RCC 7860 (cell line): ENCODE results near the gene GNG7.
"Not testable (repeated sequence)": the region's sequence is repeated elsewhere in the genome, so short reads cannot be mapped to it uniquely, and the experiment has no call there.

ENCODE experiments used
- DNase-seq: peaks from one replicate; pipeline ENCODE4 v3.0.0-alpha.2; 2015; ENCODE audit warnings: low spot score
- FAIRE-seq: peaks from 2 replicates; lab custom pipeline; 2012; peaks lifted over from hg19 to GRCh38; lab: Jason Lieb, UNC

GNG7 gene

DNA sequence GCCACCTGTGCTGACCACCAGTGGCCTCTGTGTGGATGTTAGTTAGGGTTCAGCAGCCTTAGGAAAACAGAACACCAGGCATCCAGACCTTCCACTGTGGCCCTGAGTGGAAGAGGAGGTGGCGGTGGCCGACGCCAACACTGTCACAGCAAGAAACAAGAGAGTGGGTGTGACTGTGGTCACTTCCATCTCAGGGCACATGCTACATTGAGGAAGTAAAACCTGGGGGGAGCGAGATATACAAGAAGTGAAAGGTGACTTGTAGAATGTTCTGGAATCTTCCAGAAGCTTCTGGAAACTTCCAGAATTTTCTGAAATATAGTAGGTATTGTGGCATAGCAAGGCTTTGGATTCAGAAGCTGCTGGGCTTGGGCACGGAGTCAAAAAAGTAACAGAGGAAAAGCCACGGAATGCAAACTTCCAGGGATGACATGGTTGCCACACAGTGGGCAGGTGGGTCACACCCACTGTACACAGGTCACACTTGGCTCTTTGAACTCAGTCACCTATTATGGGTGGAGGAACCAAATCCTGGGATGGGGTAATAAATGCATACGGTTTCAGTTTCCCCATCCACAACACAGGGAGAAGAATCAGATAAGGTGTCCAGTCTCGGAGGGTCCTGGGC is 24.3 kb downstream of the GNG7 start:
- DNase-seq = no peak
- no peak for FAIRE-seq

DNA sequence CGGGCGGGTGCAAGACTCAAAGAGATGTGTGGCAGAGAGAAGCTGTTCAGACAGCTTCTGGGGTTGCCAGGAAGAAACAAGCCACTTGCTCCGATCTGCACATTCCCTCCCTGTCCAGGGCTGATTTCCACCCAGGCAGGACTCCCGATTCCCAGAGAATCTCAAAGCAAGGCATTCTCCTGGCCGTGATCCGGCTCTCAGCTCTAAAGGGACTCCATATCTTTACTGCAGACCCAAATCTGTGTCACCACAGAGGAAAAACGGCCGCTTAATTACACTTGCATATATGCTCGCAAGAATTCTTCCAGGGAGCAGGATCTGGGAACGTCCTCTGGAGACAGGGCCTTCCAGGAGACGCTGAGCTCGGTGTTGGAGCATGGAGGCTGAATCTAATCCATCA is 25.7 kb downstream of the GNG7 start:
- no peak for FAIRE-seq

DNA sequence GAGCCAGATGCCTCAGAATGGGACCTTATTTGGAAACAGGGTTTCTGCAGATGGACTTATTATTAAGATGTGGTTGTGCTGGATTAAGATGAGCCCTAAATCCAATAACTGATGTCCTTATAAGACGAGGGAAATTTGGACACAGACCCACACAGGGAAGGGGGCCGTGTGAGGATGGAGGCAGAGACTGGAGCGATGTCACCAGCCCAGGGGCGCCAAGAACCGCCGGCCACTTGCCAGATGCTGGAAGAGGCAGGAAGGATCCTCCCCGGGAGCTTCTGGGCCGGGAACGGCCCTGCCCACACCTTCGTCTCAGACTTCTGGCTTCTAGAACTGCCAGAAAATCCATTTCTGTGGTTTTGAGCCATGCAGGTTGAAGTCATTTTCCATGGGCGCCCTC is 26.6 kb downstream of the GNG7 start:
- DNase-seq = no peak
- FAIRE-seq = no peak

More for the DNA sequence above, 25.7 kb downstream of the GNG7 start:
- DNase-seq = no peak

DNA sequence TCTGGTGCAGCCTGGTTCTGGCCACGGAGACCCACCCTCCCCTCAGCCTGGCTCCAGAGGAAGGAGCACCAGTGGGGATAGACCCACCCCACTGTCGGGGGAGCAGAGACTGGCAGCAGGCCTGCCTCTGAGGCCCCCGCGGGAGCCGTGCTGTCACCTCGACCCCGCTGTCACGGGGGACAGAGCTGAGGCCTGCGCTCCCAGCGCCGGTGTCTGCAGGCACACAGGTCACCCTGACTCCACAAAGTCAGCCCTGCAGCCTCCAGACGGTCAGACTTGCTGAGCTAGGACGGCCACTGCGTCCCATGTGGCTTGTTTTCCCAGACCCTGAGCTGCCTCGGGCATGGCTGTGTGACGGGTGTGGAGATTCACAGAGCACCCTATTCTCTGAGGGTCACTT is 32.3 kb downstream of the GNG7 start:
- DNase-seq = no peak
- no peak for FAIRE-seq

DNA sequence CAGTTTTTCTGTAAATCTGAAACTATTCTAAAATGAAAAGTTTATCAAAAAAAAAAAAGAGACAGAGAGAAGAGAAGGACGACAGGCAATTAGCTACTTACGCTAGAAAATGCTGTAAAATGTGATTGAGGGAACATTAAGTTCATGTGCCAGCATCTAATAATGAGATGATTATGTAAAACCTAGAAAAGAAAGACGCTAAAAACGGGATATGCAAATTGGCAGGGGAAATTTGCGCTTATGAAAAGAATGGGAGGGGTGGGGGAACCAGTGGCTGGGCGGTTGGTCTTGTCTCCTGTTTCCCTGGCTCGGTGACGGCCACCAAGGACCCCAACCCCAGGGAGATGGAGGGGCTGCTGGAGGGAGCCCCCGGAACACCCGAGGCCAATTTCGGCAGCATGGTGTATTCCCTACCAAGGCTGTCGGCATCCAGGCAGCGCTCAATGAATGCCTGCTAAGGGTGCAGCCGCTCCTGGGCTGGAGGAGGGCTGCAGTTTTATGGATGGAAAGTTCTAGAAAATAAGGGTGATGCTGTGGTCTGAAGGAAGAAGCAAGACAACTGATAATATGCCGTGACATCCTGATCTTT is 34.2 kb downstream of the GNG7 start:
- DNase-seq (no peak), FAIRE-seq (no peak)

DNA sequence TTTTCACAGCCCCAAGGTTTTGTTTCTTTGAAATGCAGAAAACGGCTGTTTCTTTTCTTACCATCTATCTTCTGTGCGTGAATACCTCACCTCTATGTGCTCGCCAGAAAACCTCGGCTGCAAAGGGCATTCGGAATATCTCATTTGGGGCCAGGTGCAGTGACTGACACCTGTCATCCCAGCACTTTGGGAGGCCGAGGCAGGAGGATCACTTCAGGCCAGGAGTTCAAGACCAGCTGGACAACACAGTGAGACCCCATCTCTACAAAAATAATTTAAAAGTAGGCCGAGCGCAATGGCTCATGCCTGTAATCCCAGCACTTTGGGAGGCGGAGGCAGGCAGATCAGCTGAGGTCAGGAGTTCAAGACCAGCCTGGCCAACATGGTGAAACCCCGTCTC is 35.1 kb downstream of the GNG7 start:
- not testable (repeated sequence) for DNase-seq, FAIRE-seq

DNA sequence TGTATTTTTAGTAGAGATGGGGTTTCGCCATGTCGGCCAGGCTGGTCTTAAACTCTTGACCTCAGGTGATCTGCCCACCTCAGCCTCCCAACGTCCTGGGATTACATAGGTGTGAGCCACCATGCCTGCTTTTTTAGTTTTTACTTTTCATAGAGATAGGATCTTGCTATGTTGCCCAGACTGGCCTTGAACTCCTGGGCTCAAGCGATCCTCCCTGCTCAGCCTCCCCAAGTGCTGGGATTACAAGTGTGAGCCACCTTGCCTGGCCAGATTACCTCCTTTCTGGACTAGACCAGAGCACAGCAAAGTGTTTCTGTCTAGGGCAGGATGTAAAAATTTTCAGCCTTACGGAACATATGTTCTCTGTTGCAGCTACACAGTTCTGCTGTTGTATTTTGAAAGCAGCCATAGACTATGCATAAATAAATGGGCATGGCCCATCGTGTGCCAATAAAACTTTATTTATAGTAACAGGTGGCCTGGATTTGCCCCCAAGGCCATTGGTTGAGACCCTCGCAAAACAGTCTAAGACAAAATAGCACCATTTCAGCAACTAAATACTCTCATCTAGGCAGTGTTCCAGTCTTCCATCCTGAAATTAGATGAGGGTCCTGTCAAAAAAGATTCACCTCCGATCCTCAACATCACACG is 36.0 kb downstream of the GNG7 start:
- FAIRE-seq = no peak
- DNase-seq = no peak

DNA sequence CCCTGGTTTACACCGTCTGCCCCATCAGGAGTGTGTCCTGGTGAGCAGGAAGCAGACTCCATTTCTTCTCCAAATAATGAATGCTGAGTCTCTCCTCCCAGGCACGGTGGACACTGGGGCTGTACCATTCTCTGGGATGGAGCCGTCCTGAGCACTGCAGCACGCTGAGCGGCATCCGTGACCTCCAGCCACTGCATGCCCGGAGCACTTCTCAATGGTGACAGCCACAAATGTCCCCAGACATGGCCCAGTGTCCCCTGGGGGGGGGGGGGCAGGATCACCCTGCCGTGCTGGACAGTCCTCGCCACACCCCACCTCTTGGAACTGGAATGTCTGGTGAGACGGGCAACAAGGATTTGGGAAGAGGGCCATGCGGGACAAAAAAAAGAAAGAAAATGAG is 37.4 kb downstream of the GNG7 start:
- FAIRE-seq (no peak), DNase-seq (no peak)

DNA sequence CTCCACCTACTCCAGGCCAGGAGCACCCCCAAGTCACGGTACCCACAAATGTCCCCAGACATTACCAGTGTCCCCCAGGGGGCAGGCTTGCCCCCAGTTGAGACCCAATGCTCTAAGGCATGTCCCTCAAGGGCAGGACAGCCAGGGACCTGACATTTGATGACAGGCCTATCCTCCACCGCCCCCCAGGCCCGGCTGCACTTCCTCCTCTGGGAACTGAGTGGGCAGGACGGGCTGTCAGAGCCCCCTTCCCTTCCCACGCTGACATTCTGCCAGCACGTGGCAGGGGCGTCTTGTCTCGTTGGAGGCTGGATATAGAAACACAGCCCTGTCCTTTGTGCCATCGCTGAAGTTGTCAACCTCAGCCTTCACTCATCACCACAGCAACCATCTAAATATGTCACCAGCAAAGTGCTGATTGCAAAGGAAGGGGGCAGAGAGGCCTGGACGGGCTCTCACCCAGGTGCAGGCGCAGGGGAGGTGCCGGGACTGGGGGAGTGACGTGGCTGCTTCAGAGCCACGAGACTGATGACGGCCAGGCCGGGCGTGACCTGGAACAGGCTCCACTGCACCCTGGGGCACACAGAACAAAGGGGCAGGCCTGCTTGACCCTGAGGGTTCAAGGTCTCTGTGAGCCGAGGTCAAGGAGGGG is 38.4 kb downstream of the GNG7 start:
- FAIRE-seq = no peak
- no peak for DNase-seq

DNA sequence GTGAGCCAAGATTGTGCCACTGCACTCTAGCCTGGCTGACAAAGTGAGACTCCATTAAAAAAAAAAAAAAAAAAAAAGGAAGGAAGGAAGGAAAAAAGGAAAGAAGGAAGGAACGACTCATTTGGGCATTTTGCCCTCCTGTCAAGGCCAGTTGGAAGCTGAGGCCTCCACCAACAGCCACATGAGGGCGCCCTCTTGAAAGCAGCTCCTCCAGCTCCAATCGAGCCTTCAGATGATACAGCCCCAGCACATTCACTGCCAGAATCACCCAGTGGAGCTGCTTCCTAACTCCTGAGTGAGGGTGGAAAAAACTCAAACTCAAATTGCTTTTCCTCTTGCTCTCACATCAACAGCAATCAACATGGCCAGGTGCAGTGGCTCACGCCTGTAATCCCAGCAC is 40.9 kb downstream of the GNG7 start:
- no peak for FAIRE-seq

DNA sequence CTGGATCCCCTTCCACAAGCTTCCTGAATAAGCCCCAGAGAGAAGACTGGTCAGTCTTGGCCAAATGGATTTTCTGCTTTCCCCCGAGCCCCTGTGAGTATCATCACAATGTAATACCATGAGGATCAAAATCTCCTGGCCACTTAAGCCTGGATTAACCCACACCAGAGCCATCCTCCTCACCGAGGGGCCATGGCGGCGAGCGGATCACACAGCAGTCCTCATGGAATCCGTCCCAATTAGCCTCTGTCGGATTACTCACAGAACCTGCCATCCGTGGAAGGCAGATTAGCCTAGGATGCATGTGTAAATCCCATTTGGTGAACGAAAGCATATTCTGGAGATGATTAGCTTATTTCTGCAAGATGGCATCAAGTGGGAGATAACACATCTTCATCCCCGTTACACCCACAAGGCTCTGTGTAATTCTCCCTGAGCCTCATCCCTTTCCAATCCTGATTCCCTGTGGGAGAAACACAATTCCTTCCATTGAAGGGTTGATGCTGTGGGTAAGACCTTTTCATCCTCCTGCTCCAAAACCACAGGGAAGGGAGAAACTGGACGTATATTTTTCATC is 42.5 kb downstream of the GNG7 start:
- FAIRE-seq (no peak), DNase-seq (no peak)

More for the DNA sequence above, 40.9 kb downstream of the GNG7 start:
- DNase-seq = no peak

DNA sequence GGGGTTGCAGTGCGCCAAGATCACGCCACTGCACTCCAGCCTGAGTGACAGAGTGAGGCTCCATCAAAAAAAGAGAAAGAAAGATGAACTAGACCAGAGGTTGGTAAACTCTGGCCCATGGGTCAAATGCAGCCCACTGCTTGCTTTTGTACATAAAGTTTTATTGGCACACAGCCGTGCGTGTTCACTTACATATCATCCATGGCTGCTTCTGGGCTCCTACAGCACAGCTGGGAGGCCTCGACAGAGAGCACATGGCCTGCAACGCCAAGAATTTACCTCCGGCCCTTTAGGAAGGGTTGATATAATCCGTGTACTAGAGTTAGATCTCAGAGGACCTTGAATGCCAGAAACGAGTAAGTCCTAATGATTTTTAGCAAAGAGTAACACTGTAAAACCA is 46.0 kb downstream of the GNG7 start:
- no peak for DNase-seq
- no peak for FAIRE-seq

DNA sequence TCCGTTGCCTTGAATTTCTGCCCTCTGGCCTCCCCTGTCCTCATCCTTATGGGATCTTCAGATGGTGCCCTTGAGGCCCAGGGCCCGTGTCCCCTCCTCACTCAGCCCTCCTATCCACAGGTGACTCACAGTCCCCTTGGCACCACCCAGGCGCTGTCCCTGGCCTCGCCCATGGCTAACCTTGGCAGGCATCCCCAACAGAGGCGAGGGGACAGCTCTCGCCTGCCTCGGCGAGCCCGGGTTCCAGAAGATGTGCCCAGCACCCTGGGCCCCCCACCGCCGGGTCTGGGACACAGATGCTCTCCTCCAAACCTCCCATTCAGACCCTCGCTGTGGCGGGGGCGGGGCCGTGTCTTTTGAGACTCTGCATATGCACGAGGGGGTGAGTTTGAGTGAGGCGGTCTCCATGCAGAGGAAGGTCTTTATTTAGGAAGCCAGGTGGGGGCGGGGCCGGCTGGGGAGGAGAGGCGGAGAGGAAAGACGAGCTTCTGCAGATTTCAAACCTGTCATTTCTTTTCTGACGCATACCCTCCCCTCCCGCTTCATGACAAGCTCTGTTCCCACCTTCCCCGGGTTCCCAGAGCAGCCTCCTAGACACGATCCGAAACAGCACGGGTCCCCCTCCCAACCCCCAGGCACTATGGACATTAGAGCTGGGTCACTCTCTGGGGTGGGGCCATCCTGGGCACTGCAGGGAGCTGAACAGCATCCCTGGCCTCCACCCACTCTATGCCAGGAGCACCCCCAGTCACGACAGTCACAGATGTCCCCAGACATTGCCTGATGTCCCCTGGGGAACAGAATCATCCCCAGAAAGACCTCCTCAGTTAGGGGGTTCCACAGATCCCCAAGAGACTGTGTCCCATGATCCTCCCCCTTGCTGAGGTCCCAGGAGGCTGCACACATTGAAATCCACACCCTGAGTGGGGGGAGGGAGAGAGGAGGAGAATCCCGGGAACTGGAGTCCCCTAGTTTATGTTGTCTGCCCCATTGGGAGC is 48.5 kb downstream of the GNG7 start:
- no peak for FAIRE-seq
- DNase-seq = no peak

DNA sequence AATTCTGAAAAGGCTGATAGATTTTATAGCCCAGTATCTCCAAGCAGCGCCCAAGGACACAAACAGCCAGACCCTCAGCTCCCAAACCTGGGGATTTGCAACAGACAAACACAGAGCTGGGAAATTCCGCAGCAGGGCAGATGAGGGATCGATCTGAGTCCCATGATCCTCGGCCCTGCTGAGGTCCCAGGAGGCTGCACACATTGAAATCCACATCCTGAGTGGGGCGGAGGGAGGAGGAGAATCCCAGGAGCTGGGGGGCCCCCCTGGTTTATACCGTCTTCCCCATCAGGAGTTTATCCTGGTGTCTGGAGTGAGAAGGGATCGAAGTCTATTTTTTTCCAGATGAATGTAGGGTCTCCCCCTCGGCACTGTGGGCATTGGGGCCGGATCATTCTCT is 49.3 kb downstream of the GNG7 start:
- FAIRE-seq (no peak), DNase-seq (no peak)

DNA sequence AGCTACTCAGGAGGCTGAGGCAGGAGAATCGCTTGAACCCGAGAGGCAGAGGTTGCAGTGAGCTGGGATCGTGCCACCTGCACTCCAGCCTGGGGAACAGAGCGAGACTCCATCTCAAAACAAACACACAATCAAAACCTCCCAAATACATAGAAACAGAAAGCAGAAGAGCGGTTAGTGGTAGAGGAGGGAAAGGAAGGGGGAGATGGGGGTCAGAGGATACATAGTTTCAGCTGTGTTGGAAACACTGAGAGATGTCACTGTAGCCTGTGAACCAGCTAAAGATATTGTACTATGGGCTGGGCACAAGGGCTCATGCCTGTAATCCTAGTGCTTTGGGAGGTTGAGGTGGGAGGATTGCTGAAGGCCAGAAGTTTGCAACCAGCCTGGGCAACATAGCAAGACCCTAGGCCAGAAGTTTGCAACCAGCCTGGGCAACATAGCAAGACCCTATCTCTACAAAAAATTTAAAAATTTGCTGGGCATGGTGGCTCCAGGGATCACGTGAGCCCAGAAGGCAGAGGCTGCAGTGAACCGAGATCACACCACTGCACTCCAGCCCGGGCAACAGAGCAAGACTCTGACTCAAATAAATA is 49.9 kb downstream of the GNG7 start:
- FAIRE-seq = no peak
- DNase-seq = no peak

DNA sequence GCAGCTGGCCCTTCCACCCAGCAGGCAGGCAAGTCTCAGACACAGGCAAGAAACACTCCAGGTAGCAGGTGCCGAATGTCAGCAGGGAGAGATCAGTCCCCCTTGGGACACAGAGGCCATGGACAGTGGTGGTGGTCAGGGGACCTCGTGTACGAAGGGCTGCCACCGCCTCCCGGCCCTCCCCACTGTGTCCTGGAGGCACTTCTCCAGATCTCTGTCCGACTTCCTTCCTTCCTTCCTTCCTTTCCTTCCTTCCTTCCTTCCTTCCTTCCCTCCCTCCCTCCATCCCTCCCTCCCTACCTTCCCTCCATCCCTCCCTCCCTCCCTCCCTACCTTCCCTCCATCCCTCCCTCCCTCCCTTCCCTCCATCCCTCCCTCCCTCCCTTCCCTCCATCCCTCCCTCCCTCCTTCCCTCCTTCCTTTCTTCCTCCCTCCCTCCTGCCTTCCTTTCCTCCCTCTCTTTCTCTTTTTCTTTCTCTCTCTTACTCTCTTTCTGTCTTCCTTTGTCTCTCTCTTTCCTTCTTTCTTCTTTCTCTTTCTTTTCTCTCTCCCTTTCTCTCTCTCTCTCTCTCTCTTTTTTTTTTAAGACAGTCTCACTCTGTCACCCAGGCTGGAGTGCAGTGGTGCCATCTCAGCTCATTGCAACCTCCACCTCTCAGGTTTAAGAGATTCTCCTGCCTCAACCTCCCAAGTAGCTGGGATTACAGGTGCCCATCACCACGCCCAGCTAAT is 51.3 kb downstream of the GNG7 start:
- not testable (repeated sequence) for FAIRE-seq, DNase-seq

DNA sequence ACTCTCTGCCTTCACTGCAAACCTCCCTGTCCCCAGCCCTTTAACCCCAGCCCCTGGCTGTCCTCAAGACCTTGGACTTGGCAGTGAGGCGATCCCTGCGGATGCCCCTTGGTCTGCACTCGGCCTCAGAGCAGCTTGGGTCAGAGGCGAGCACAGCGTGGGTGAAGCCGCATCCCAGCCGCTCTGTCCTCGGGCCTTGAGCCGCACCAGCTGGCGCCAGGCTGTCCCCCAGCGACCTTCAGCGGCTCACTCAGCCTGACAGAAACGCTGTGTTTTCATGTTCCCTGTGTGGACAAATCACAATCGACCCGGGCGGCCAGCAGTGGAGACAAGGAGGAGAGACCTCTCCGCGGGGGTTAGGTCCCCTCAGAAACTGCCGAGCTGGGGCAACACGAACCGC is 52.0 kb downstream of the GNG7 start:
- no peak for FAIRE-seq

DNA sequence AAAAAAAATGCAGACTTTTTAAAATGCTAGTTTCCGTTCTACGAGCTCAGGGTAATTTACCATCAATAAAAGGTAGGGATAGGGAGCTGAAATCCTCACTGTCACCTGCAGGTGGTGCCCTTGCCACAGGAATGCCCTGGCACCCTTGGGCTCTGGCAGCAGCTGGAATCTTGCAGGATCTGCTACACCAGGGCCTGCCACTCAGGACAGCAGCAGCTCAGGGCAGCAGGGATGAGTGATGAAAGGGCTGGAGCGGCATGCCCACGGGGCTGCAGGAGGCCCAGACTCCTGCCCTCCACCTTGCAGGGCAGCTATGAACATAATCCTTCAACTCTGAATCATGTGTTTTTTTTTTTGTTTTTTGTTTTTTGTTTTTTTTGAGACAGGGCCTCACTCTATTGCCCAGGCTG is 54.0 kb downstream of the GNG7 start:
- DNase-seq (peak; percentile 61), FAIRE-seq (peak; percentile 71)

More for the DNA sequence above, 52.0 kb downstream of the GNG7 start:
- no peak for DNase-seq

DNA sequence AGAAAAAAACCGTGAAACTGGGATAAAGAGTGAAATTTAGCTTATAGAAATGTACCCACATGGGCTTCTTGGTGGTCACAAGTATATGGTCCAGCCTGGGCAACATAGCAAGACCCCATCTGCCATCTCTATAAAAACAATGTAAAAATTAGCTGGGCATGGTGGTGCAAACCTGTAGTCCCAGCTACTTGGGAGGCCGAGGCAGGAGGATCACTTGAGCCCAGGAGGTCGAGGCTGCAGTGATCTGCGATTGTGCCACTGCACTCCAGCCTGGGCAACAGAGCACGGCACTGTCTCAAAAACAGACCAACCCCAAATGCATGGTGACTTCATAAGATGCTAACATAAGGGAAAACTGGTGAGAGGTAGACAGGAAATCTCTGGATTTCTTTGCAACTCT is 54.4 kb downstream of the GNG7 start:
- FAIRE-seq = no peak
- no peak for DNase-seq
